Gastroesophageal sphincter (tissue), 4 donors: ENCODE data around the gene SMARCC2. TPM values are rescaled to one million over a fixed set of nuclear protein-coding genes. Genes with fewer than 3 reads are reported as not detected.
"Not testable (repeated sequence)": the region's sequence is repeated elsewhere in the genome, so short reads cannot be mapped to it uniquely, and the experiment has no call there.

Experiments
- ATAC-seq: fragments of 150-250 bp; one replicate; pipeline ENCODE4 v1.9.1; 2016; ENCODE audit warnings: mild to moderate bottlenecking, moderate library complexity
- H3K27ac ChIP-seq, 4 donors: fragments of 200-600 bp; sonication (generic) in 3 of 4; 1 replicate in 3 of 4; 2 replicates in 1 of 4; pipeline ENCODE4 v1.5.1; 2016 to 2019
- H3K27me3 ChIP-seq: fragments of 200-600 bp; sonication (generic); one replicate; pipeline ENCODE4 v1.5.1; 2019
- H3K36me3 ChIP-seq, 2 donors: fragments of 200-600 bp; sonication (generic); one replicate each; pipeline ENCODE4 v1.5.1; 2019; ENCODE audit warnings: control low read depth in 1 of 2
- H3K4me1 ChIP-seq, 3 donors: fragments of 200-600 bp; sonication (generic); 1 replicate in 2 of 3; 2 replicates in 1 of 3; pipeline ENCODE4 v1.5.1; 2016 to 2019; ENCODE audit warnings: control low read depth in 2 of 3
- H3K4me3 ChIP-seq, 2 donors: fragments of 200-600 bp; sonication (generic); one replicate each; pipeline ENCODE4 v1.5.1; 2019; ENCODE audit warnings: mild to moderate bottlenecking in 1 of 2, moderate library complexity in 1 of 2
- H3K9me3 ChIP-seq, 3 donors: fragments of 200-600 bp; sonication (generic); one replicate each; pipeline ENCODE4 v1.5.1; 2017 to 2019; ENCODE audit warnings: control low read depth in 2 of 3
- CTCF ChIP-seq, 4 experiments: fragments of 200-600 bp in 2 of 4; fragments of 450-650 bp in 2 of 4; sonication (generic) in 1 of 4; IDR thresholded peaks; one replicate each; pipeline ENCODE4 v1.5.1; 2017 to 2019; ENCODE audit warnings: antibody characterized with exemption in 4 of 4, mild to moderate bottlenecking in 2 of 4, moderate library complexity in 2 of 4
- EP300 ChIP-seq: sonication (generic); formaldehyde crosslinking; IDR thresholded peaks from one replicate; pipeline ENCODE4 v1.6.1; 2017; ENCODE audit warnings: antibody characterized with exemption, mild to moderate bottlenecking
- POLR2A ChIP-seq, 2 donors: fragments of 450-650 bp; IDR thresholded peaks; one replicate each; pipeline ENCODE4 v1.6.1; 2017; ENCODE audit warnings: antibody characterized with exemption in 2 of 2, mild to moderate bottlenecking in 2 of 2, moderate library complexity in 1 of 2
- POLR2AphosphoS5 ChIP-seq: sonication (generic); formaldehyde crosslinking; IDR thresholded peaks from one replicate; pipeline ENCODE4 v1.6.1; 2017; ENCODE audit warnings: antibody characterized with exemption
- WGBS, 2 donors: methylation state at CpG; one replicate each; pipeline ENCODE4 v1.1.5; 2018; ENCODE audit warnings: low coverage in 1 of 2; 5-methylcytosine and 5-hydroxymethylcytosine counted together
- total RNA-seq, 4 donors: library from RNA; depleted of rRNA; stranded (reverse); fragments of >200 nt; gene quantifications; one replicate each; pipeline ENCODE4 v1.1.0, GENCODE V29; 2016

SMARCC2 gene
- total RNA-seq, 4 donors from 2014 or later: 76.5 to 109 (median 85.1) TPM

- TF ChIP-seq POLR2A (IDR thresholded peaks at IDR 0.05): no peak
- no peak for TF ChIP-seq POLR2AphosphoS5
- TF ChIP-seq CTCF (IDR thresholded peaks at IDR 0.05): no peak
- no peak for TF ChIP-seq EP300
- Histone ChIP-seq H3K9me3 (no peaks in the 10 kb centered on the region), H3K27ac (no peak overlapping the region), H3K27me3 (no peaks in the 10 kb centered on the region), H3K36me3 (peaks cover 3 to 54% of the 10 kb centered on the region in 2 donors), H3K4me3 (no peak overlapping the region), H3K4me1 (peaks cover 0 to 17% (median 0%) of the 10 kb centered on the region in 3 donors)
- ATAC-seq: no peak
Measured at GRCh38 chr12:56204275-56204674, 15.0 kb upstream of the SMARCC2 start.

DNA sequence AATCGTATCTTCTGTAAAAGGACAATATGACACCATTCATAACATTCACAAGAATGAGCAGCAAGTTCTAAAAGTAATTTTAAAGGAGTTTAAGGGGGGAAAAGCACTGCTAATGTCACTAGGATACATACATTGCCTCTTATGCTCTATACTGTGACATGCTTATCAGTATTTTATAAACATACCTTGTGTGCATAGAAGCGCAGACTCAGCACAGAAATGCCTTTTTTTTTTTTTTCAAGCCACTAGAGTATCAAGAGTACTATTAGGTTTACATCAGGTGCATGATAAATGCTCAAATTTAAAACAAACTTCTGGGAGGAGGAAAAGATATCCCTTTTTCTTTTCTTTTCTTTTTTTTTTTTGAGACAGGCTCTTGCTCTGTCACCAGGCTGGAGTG, 13.6 kb upstream of the SMARCC2 start:
- Histone ChIP-seq H3K27me3 (no peaks in the 10 kb centered on the region), H3K4me3 (no peak overlapping the region), H3K4me1 (peaks cover 0 to 17% (median 0%) of the 10 kb centered on the region in 3 donors), H3K27ac (no peak overlapping the region), H3K36me3 (peaks cover under 1 to 39% of the 10 kb centered on the region in 2 donors), H3K9me3 (no peaks in the 10 kb centered on the region)
- WGBS, 2 donors: 24 to 75% methylated on average over 2 of the region's 2 CpGs
- ATAC-seq: no peak
- TF ChIP-seq CTCF (IDR thresholded peaks at IDR 0.05) (no peak), EP300 (no peak), POLR2A (IDR thresholded peaks at IDR 0.05) (no peak), POLR2AphosphoS5 (no peak)

DNA sequence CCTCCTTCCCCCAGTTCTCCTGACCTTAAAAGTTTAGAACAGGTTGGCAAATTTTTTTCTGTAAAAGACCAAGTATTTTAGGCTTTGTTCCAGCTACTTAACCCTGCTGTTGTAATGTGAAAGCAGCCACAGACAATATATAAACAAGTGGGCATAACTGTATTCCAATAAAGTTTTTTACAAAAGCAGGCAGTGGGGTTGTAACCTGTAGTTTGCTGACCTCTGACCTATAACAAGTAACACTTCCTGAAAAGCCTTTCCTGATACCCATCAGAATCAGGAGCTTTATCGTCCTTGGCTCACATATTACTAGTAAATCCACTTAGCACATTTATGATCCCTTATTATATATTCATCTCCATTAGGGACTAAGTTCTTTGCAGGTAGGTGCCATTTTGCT, 13.1 kb upstream of the SMARCC2 start:
- ATAC-seq: no peak
- H3K27ac ChIP-seq: peak overlapping the region in 2 of 4 donors; percentile 24 to 41
- WGBS, 2 donors: 40 to 80% methylated on average over 1 of the region's 1 CpG

DNA sequence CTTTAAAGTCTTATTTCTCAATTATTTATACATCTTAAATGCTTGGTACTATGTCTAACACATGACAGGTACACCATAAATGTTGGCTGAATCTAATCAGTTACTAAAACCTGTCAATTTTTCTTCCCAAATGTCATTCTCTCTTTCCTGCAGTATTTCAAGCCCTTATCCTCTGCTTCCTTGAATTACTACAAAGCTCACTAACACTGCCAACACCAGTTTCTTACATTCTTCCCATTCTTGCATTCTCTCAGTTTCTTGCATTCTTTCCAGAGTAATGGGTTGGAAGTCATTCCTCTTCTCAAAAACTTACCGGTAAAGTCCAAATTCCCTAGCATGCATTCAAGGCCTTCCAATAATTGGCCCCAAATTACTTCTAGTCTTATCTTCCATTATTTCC, 9.6 kb upstream of the SMARCC2 start:
- Histone ChIP-seq H3K9me3 (no peaks in the 10 kb centered on the region), H3K27me3 (no peaks in the 10 kb centered on the region), H3K4me3 (no peak overlapping the region), H3K4me1 (peaks cover 0 to 6% (median 0%) of the 10 kb centered on the region in 3 donors), H3K36me3 (no peaks in the 10 kb centered on the region), H3K27ac (no peak overlapping the region)
- TF ChIP-seq POLR2A (IDR thresholded peaks at IDR 0.05) (no peak), POLR2AphosphoS5 (no peak), CTCF (IDR thresholded peaks at IDR 0.05) (no peak), EP300 (no peak)
- WGBS, 2 donors: 32 to 57% methylated on average over 1 of the region's 1 CpG
- ATAC-seq: no peak

More for the DNA sequence above, 13.1 kb upstream of the SMARCC2 start:
- peaks cover 0 to 17% (median 0%) of the 10 kb centered on the region in 3 donors for H3K4me1 ChIP-seq
- TF ChIP-seq EP300 (no peak), POLR2AphosphoS5 (no peak), POLR2A (IDR thresholded peaks at IDR 0.05) (no peak), CTCF (IDR thresholded peaks at IDR 0.05) (no peak)
- H3K4me3 ChIP-seq: no peak overlapping the region
- H3K36me3 ChIP-seq: peaks cover 0 to 35% of the 10 kb centered on the region in 2 donors
- H3K9me3 ChIP-seq: no peaks in the 10 kb centered on the region
- H3K27me3 ChIP-seq: no peaks in the 10 kb centered on the region

- ATAC-seq: no peak
- Histone ChIP-seq H3K27me3 (no peaks in the 10 kb centered on the region), H3K4me1 (peaks cover 0 to 6% (median 0%) of the 10 kb centered on the region in 3 donors), H3K27ac (no peak overlapping the region), H3K36me3 (no peaks in the 10 kb centered on the region), H3K9me3 (no peaks in the 10 kb centered on the region), H3K4me3 (no peak overlapping the region)
- TF ChIP-seq POLR2A (IDR thresholded peaks at IDR 0.05): no peak
- TF ChIP-seq POLR2AphosphoS5: no peak
- TF ChIP-seq EP300: no peak
- TF ChIP-seq CTCF (IDR thresholded peaks at IDR 0.05): no peak
- WGBS, 2 donors: 82 to 87% methylated on average over 6 of the region's 9 CpGs
Measured at GRCh38 chr12:56197921-56198635, 8.8 kb upstream of the SMARCC2 start.

DNA sequence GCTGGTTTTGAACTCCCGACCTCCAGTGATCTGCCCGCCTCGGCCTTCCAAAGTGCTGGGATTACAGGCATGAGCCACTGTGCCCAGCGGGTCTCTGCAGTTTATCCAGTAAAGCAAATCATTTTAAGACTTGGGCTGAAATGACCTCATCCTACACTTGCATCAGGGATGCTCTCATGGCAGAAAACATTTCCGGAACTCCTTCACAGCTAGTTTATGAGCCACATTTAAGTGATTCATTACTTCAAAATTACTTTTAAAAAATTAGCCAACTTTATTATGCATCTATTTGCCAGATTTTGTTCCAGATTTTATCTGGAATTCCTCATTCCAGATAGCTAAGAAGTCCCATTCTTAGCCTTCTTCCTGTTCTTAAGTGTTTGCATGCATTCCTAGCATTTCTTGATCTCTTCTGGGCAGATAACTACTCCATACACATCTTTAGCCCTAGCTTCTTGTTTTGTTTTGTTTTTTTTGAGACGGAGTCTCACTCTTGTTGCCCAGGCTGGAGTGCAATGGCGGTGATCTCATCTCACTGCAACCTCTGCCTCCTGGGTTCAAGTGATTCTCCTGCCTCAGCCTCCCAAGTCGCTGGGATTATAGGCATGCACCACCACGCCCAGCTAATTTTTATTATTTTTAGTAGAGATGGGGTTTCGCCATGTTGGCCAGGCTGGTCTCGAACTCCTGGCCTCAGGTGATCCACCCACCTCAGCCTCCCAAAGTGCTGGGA, 7.7 kb upstream of the SMARCC2 start:
- not testable (repeated sequence) for H3K27ac ChIP-seq, H3K4me3 ChIP-seq, H3K27me3 ChIP-seq, H3K36me3 ChIP-seq, H3K9me3 ChIP-seq, H3K4me1 ChIP-seq
- 61 to 70% methylated on average over 5 to 9 of the region's 11 CpGs for WGBS, 2 donors
- ATAC-seq: peak; percentile 46
